ENCODE data around the gene DCN. TPM values are rescaled to one million over a fixed set of nuclear protein-coding genes. Genes with fewer than 3 reads are reported as not detected.

The DCN gene
- total RNA-seq, 1 experiment from 2014 or later = not detected

- H3K9me2 ChIP-seq (replicated peaks; ENCODE audit: low read length) = no peaks in the 10 kb centered on the region
- ChIA-PET POLR2A (ENCODE audit: unreplicated experiment) (no interaction called here), CTCF (no interaction called here)
- H3K9me3 ChIP-seq (ENCODE audit: low read length) = no peaks in the 10 kb centered on the region
- no peak overlapping the region for H2AFZ ChIP-seq (ENCODE audit: low read length)
- no peak for ATAC-seq
- intact Hi-C loops (cut with micrococcal nuclease) = no loop called here
- no peak overlapping the region for H3K27ac ChIP-seq (ENCODE audit: low read length)
- no peak overlapping the region for H3K4me2 ChIP-seq (ENCODE audit: low read length)
- DNase-seq = no peak
- TF ChIP-seq CTCF (conservative IDR thresholded peaks at IDR 0.05; ENCODE audit: low read depth, low read length) (no peak), EZH2 (IDR thresholded peaks at IDR 0.05; ENCODE audit: low read length, unreplicated experiment) (no peak), EZH2phosphoT487 (IDR thresholded peaks at IDR 0.05; ENCODE audit: borderline replicate concordance, low read length) (no peak)
- no peaks in the 10 kb centered on the region for H3K79me2 ChIP-seq (ENCODE audit: low read length)
- no peaks in the 10 kb centered on the region for H4K20me1 ChIP-seq (ENCODE audit: low read length)
- H3K9ac ChIP-seq (ENCODE audit: low read length) = no peak overlapping the region
- BruUV-seq (replicated peaks) = no TSS peak
- no peaks in the 10 kb centered on the region for H3K36me3 ChIP-seq (ENCODE audit: low read depth, low read length)
- H3K4me1 ChIP-seq (ENCODE audit: insufficient read depth, low read length) = no peaks in the 10 kb centered on the region
- H3K27me3 ChIP-seq (ENCODE audit: low read length) = no peaks in the 10 kb centered on the region
- no peak overlapping the region for H3K4me3 ChIP-seq (ENCODE audit: low read length)
- H3F3A ChIP-seq (ENCODE audit: low read length, unreplicated experiment) = no peaks in the 10 kb centered on the region
Measured at GRCh38 chr12:91216871-91217270, 34.3 kb upstream of the DCN start.

- Histone ChIP-seq H3F3A (ENCODE audit: low read length, unreplicated experiment) (no peaks in the 10 kb centered on the region), H3K4me3 (ENCODE audit: low read length) (no peak overlapping the region), H3K9me3 (ENCODE audit: low read length) (no peaks in the 10 kb centered on the region), H4K20me1 (ENCODE audit: low read length) (no peaks in the 10 kb centered on the region), H3K36me3 (ENCODE audit: low read depth, low read length) (no peaks in the 10 kb centered on the region), H3K79me2 (ENCODE audit: low read length) (no peaks in the 10 kb centered on the region), H3K27ac (ENCODE audit: low read length) (no peak overlapping the region), H3K27me3 (ENCODE audit: low read length) (no peaks in the 10 kb centered on the region), H3K9me2 (replicated peaks; ENCODE audit: low read length) (no peaks in the 10 kb centered on the region), H3K9ac (ENCODE audit: low read length) (no peak overlapping the region), H3K4me1 (ENCODE audit: insufficient read depth, low read length) (no peaks in the 10 kb centered on the region), H2AFZ (ENCODE audit: low read length) (no peak overlapping the region), H3K4me2 (ENCODE audit: low read length) (no peak overlapping the region)
- ChIA-PET CTCF (no interaction called here), POLR2A (ENCODE audit: unreplicated experiment) (no interaction called here)
- ATAC-seq (no peak), DNase-seq (no peak)
- no TSS peak for BruUV-seq (replicated peaks)
- intact Hi-C loops (cut with micrococcal nuclease) = no loop called here
- TF ChIP-seq EZH2phosphoT487 (IDR thresholded peaks at IDR 0.05; ENCODE audit: borderline replicate concordance, low read length) (no peak), EZH2 (IDR thresholded peaks at IDR 0.05; ENCODE audit: low read length, unreplicated experiment) (no peak), CTCF (conservative IDR thresholded peaks at IDR 0.05; ENCODE audit: low read depth, low read length) (no peak)
Measured at GRCh38 chr12:91215940-91216454, 33.4 kb upstream of the DCN start.

GRCh38 chr12:91211866-91212265, 29.2 kb upstream of the DCN start:
- Histone ChIP-seq H3K4me3 (ENCODE audit: low read length) (no peak overlapping the region), H3K9me2 (replicated peaks; ENCODE audit: low read length) (no peaks in the 10 kb centered on the region), H3K79me2 (ENCODE audit: low read length) (no peaks in the 10 kb centered on the region), H2AFZ (ENCODE audit: low read length) (no peak overlapping the region), H4K20me1 (ENCODE audit: low read length) (no peaks in the 10 kb centered on the region), H3K9ac (ENCODE audit: low read length) (no peak overlapping the region), H3K9me3 (ENCODE audit: low read length) (no peaks in the 10 kb centered on the region), H3K36me3 (ENCODE audit: low read depth, low read length) (no peaks in the 10 kb centered on the region), H3K27ac (ENCODE audit: low read length) (no peak overlapping the region), H3K4me1 (ENCODE audit: insufficient read depth, low read length) (no peaks in the 10 kb centered on the region), H3K4me2 (ENCODE audit: low read length) (no peak overlapping the region), H3K27me3 (ENCODE audit: low read length) (no peaks in the 10 kb centered on the region), H3F3A (ENCODE audit: low read length, unreplicated experiment) (no peaks in the 10 kb centered on the region)
- ATAC-seq (no peak), DNase-seq (no peak)
- intact Hi-C loops (cut with micrococcal nuclease) = no loop called here
- CTCF ChIA-PET = no interaction called here
- BruUV-seq (replicated peaks) = no TSS peak
- TF ChIP-seq EZH2 (IDR thresholded peaks at IDR 0.05; ENCODE audit: low read length, unreplicated experiment) (no peak), EZH2phosphoT487 (IDR thresholded peaks at IDR 0.05; ENCODE audit: borderline replicate concordance, low read length) (no peak), CTCF (conservative IDR thresholded peaks at IDR 0.05; ENCODE audit: low read depth, low read length) (no peak)
- POLR2A ChIA-PET (ENCODE audit: unreplicated experiment) = interaction anchor here (0.6 kb wide), 1 partner anchor 11 kb away, joined by 4 read pairs; no protein-coding TSS in a partner anchor

Measured in PC-3 (cell line).